Fibroblast of the aortic adventitia (primary cell): ENCODE measurements around the gene TMEM250. TPM values are rescaled to one million over a fixed set of nuclear protein-coding genes. Genes with fewer than 3 reads are reported as not detected.

Experiments
- DNase-seq: peaks from one replicate; pipeline ENCODE4 v3.0.0-alpha.2; 2010; ENCODE audit warnings: low read depth
- H3K4me3 ChIP-seq: 2 replicates; pipeline ENCODE4 v1.5.1; 2011; ENCODE audit warnings: low read depth, mild to moderate bottlenecking, control low read depth, low read length, moderate library complexity
- CTCF ChIP-seq: IDR thresholded peaks from 2 replicates; pipeline ENCODE4 v1.5.1; 2011; ENCODE audit warnings: mild to moderate bottlenecking, low read length, control low read depth, inconsistent platforms; ENCODE audit not compliant: insufficient read depth
- total RNA-seq: library from RNA; depleted of rRNA; stranded (reverse); fragments of >200 nt; gene quantifications from 2 replicates; pipeline ENCODE4 v1.2.3, GENCODE V29; 2012; ENCODE audit warnings: low replicate concordance

Gene TMEM250
- total RNA-seq, 1 donor, result 46.1 TPM

- no peak for DNase-seq
- no peak for TF ChIP-seq CTCF
- no peak overlapping the region for H3K4me3 ChIP-seq
Measured at GRCh38 chr9:136116360-136117098, 2.1 kb downstream of the TMEM250 start.

- no peak overlapping the region for H3K4me3 ChIP-seq
- no peak for DNase-seq
- no peak for TF ChIP-seq CTCF
Measured at GRCh38 chr9:136115641-136116359, 2.9 kb downstream of the TMEM250 start.

- no peak for TF ChIP-seq CTCF
- no peak for DNase-seq
Measured at GRCh38 chr9:136115206-136115605, 3.5 kb downstream of the TMEM250 start.

GRCh38 chr9:136114610-136115009, 4.1 kb downstream of the TMEM250 start:
- no peak for TF ChIP-seq CTCF
- H3K4me3 ChIP-seq, result no peak overlapping the region
- DNase-seq, result no peak

More at GRCh38 chr9:136115206-136115605, 3.5 kb downstream of the TMEM250 start:
- no peak overlapping the region for H3K4me3 ChIP-seq

- DNase-seq, result no peak
- TF ChIP-seq CTCF, result no peak
- H3K4me3 ChIP-seq, result no peak overlapping the region
Measured at GRCh38 chr9:136112541-136112940, 6.1 kb downstream of the TMEM250 start.

- no peak for DNase-seq
- no peak overlapping the region for H3K4me3 ChIP-seq
- no peak for TF ChIP-seq CTCF
Measured at GRCh38 chr9:136111910-136112309, 6.8 kb downstream of the TMEM250 start.
